Fibroblast of mammary gland (primary cell): ENCODE measurements around the gene ERVMER34-1.
A peak's percentile ranks its signal among the peaks of the same experiment; 100 is the strongest.

ENCODE experiments used
- DNase-seq: peaks from one replicate; pipeline ENCODE4 v3.0.0-alpha.2; 2010; ENCODE audit warnings: low read depth
- H3K4me3 ChIP-seq: 2 replicates; pipeline ENCODE4 v1.5.1; 2011; ENCODE audit warnings: low read depth, mild to moderate bottlenecking, low read length, moderate library complexity; ENCODE audit not compliant: control insufficient read depth
- CTCF ChIP-seq: conservative IDR thresholded peaks from 2 replicates; pipeline ENCODE4 v1.5.1; 2011; ENCODE audit warnings: low read depth, low read length, inconsistent platforms; ENCODE audit not compliant: control insufficient read depth, insufficient read depth

The ERVMER34-1 gene

GRCh38 chr4:52728691-52729240, 22.5 kb downstream of the ERVMER34-1 start:
- no peak for DNase-seq
- no peak for TF ChIP-seq CTCF
- no peak overlapping the region for H3K4me3 ChIP-seq

- DNase-seq: peak; percentile 29
- no peak for TF ChIP-seq CTCF
These were observed 24.2 kb downstream of the ERVMER34-1 start for GRCh38 chr4:52726826-52727580.

GRCh38 chr4:52721968-52722815, 29.0 kb downstream of the ERVMER34-1 start:
- DNase-seq: peak; percentile 97
- H3K4me3 ChIP-seq: peak overlapping the region; percentile 76
- TF ChIP-seq CTCF: no peak

More at GRCh38 chr4:52726826-52727580, 24.2 kb downstream of the ERVMER34-1 start:
- H3K4me3 ChIP-seq: no peak overlapping the region

GRCh38 chr4:52718123-52718522, 33.1 kb downstream of the ERVMER34-1 start:
- DNase-seq: peak; percentile 67
- TF ChIP-seq CTCF: no peak
- H3K4me3 ChIP-seq: no peak overlapping the region

- no peak overlapping the region for H3K4me3 ChIP-seq
- TF ChIP-seq CTCF: no peak
- no peak for DNase-seq
These were observed 34.7 kb downstream of the ERVMER34-1 start for GRCh38 chr4:52716364-52717151.

GRCh38 chr4:52715914-52716313, 35.3 kb downstream of the ERVMER34-1 start:
- TF ChIP-seq CTCF: no peak
- H3K4me3 ChIP-seq: no peak overlapping the region
- no peak for DNase-seq
